Sigmoid colon (tissue), 7 donors: ENCODE data around the gene GLS. TPM values are rescaled to one million over a fixed set of nuclear protein-coding genes. Genes with fewer than 3 reads are reported as not detected.
A peak's percentile ranks its signal among the peaks of the same experiment; 100 is the strongest.

Source experiments
- DNase-seq: peaks from one replicate; pipeline ENCODE4 v3.0.0-alpha.2; 2019
- H3K27ac ChIP-seq, 4 donors: fragments of 200-600 bp; sonication (generic); one replicate each; pipeline ENCODE4 v1.5.1; 2016 to 2019; ENCODE audit warnings: mild to moderate bottlenecking in 1 of 4
- H3K27me3 ChIP-seq, 3 donors: fragments of 200-600 bp; sonication (generic); one replicate each; pipeline ENCODE4 v1.5.1; 2019; ENCODE audit warnings: mild to moderate bottlenecking in 1 of 3
- H3K36me3 ChIP-seq, 4 donors: fragments of 200-600 bp; sonication (generic); one replicate each; pipeline ENCODE4 v1.5.1; 2016 to 2019
- H3K4me1 ChIP-seq, 4 donors: fragments of 200-600 bp; sonication (generic); one replicate each; pipeline ENCODE4 v1.5.1; 2017 to 2019
- H3K4me3 ChIP-seq, 4 donors: fragments of 200-600 bp; sonication (generic); one replicate each; pipeline ENCODE4 v1.5.1; 2017 to 2019; ENCODE audit warnings: mild to moderate bottlenecking in 2 of 4, moderate library complexity in 1 of 4
- H3K9me3 ChIP-seq, 4 donors: fragments of 200-600 bp in 3 of 4; sonication (generic) in 3 of 4; one replicate each; pipeline versions ENCODE4 v1.5.1 to v1.6.1; 2013 to 2019
- CTCF ChIP-seq, 4 experiments: fragments of 450-650 bp in 3 of 4; fragments of 200-600 bp in 1 of 4; IDR thresholded peaks; one replicate each; pipeline ENCODE4 v1.5.1; 2016 to 2019; ENCODE audit warnings: antibody characterized with exemption in 4 of 4, mild to moderate bottlenecking in 3 of 4, moderate library complexity in 2 of 4
- EP300 ChIP-seq, 4 donors: sonication (generic); formaldehyde crosslinking; IDR thresholded peaks; one replicate each; pipeline ENCODE4 v1.6.1; 2017; ENCODE audit warnings: antibody characterized with exemption in 4 of 4
- POLR2A ChIP-seq, 2 donors: fragments of 450-650 bp; IDR thresholded peaks; one replicate each; pipeline ENCODE4 v1.6.1; 2016; ENCODE audit warnings: antibody characterized with exemption in 2 of 2, mild to moderate bottlenecking in 2 of 2, moderate library complexity in 2 of 2
- POLR2AphosphoS5 ChIP-seq, 4 donors: sonication (generic); formaldehyde crosslinking; IDR thresholded peaks; one replicate each; pipeline ENCODE4 v1.6.1; 2017; ENCODE audit warnings: antibody characterized with exemption in 4 of 4
- WGBS, 2 donors: extraction: QIAGEN DNeasy Blood & Tissue Kit; methylation state at CpG; one replicate each; pipeline ENCODE4 v1.1.7; 2013; 5-methylcytosine and 5-hydroxymethylcytosine counted together
- intact Hi-C: fragments of 100-400 bp; cut with DNase I; formaldehyde crosslinking; loops from one replicate; pipeline ENCODE4 v1.15.1; 2023
- polyA plus RNA-seq, 3 donors: library from polyadenylated mRNA; stranded (reverse); fragments of 200-250 nt; gene quantifications; one replicate each; pipeline ENCODE4 v1.2.3, GENCODE V29; 2013
- total RNA-seq, 4 donors: library from RNA; depleted of rRNA; stranded (reverse); fragments of >200 nt; gene quantifications; one replicate each; pipeline ENCODE4 v1.1.0, GENCODE V29; 2016
- donor health status: healthy with polysubstance abuse.
- donor health status: Bipolar disorder and iron deficiency.
- donor health status: healthy.

Gene GLS
- total and polyA plus RNA-seq, 7 donors, result 15.0 to 139 (median 87.1) TPM

DNA sequence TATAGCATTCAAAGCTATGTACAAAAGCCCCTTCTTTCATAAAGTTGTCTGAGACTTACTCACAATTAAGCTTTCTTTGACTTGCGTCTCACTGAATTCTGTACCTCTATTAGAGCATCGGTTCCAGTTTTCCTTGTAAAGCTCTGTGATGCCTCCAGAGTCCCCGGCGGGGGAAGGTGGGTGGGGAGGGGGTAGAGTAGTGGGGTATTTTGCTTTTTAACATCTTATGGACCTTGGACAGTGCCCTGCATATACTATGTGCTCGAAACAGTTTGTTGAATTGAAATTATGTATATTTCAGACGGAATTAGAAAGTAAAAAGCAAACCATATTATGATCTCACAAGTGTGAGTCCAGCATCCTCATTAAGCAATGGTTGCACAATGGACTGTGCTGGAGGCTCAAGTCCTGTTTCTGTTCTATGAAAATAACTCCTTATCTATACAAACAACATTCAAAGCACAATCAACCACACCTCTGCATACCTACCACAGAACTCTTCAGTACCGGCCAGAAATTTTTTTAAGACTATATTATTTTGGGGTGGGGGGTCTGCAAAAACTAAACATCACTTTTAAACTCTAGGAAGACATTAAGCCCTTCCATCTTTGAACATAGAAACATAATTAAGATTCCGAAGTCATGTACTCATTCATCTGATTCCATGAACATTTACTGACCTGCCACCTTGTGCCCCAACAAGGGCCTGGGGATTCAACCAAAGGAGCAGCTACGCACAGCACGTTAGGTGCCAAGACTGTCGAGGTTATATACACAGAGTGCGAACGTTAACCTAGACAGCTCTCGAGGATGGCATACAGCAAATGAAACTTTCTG, 132.4 kb downstream of the GLS start:
- 23 to 25% methylated on average over 14 of the region's 14 CpGs for WGBS, 2 donors
- Histone ChIP-seq H3K36me3 (peaks cover 0 to 21% (median 4%) of the 10 kb centered on the region in 4 donors), H3K27me3 (no peaks in the 10 kb centered on the region), H3K4me3 (peak overlapping the region; percentile 75 to 94 (median 84)), H3K27ac (peak overlapping the region; percentile 92 to 96 (median 94)), H3K9me3 (no peaks in the 10 kb centered on the region), H3K4me1 (peaks cover 0 to 35% (median 25%) of the 10 kb centered on the region in 4 donors)
- intact Hi-C loops, result loop anchor here (5.0 to 10.0 kb wide), 3 partner anchors 131 to 368 kb away; partner anchors contain the start of genes GLS and NAB1
- DNase-seq, result no peak
- TF ChIP-seq POLR2AphosphoS5 (IDR thresholded peaks at IDR 0.05), result no peak

DNA sequence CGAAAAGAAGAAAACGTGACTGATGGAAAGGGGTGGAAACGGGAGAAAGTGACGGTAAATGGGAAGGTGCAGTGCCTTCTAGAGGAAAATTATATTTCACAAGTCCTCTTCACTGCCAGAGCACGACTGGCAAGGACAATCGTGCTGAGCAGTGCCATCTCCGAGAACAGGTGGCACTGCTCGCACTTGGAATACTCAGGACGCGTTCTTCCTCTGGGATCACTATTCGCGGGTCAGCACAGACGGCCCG, 133.0 kb downstream of the GLS start:
- DNase-seq, result no peak
- no peak for TF ChIP-seq EP300 (IDR thresholded peaks at IDR 0.05)
- TF ChIP-seq POLR2A (IDR thresholded peaks at IDR 0.05), result no peak
- no peak for TF ChIP-seq CTCF (IDR thresholded peaks at IDR 0.05)
- no peak for TF ChIP-seq POLR2AphosphoS5 (IDR thresholded peaks at IDR 0.05)
- 0 to 1% methylated on average over 14 of the region's 14 CpGs for WGBS, 2 donors
- H3K27ac ChIP-seq, result peak overlapping the region; percentile 92 to 96 (median 94)
- H3K4me1 ChIP-seq, result peaks cover 0 to 35% (median 25%) of the 10 kb centered on the region in 4 donors
- H3K36me3 ChIP-seq, result peaks cover 0 to 16% (median 0%) of the 10 kb centered on the region in 4 donors
- peak overlapping the region; percentile 75 to 94 (median 84) for H3K4me3 ChIP-seq
- no peaks in the 10 kb centered on the region for H3K27me3 ChIP-seq
- intact Hi-C loops, result loop anchor here (5.0 to 10.0 kb wide), 3 partner anchors 131 to 369 kb away; partner anchors contain the start of genes GLS and NAB1
- no peaks in the 10 kb centered on the region for H3K9me3 ChIP-seq

DNA sequence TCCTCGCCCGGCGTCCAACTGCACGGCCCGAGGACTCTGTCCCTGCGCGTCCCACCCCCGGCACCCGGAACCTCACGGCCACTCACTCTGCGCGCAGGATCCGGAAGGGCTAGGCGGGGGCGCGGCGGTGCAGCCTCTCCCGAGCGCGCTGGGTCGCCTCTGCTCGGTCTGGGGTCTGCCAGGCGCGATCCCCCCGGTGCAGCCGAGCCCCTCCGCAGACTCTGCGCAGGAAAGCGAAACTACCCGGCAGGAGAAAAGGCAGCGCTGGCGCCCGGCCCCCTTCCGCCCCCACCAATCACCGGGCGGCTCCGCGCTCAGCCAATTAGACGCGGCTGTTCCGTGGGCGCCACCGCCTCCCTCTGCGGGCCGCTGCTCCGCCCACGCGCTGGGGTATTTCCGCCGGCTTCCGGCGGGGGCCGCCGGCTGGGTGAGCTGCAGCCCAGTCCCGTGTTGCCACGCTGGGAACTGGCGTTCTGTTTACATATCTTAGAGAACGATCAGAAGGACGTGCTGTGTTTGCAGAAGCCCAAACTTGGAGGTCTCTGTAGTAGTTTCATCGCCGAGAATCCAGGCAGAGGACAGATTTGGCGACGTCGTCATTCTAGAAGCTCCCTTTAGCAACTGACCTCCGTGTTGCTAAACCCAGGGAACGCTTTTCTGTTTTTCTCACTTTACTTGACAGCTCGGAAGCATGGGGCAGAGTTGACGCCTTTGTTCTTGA, 133.5 kb downstream of the GLS start, which contains the start of gene STAT1:
Gene STAT1 (minus strand): TSS at position 240 of the 721 bp plus-strand sequence. CDS start 4,168 bp downstream, outside the sequence.
- peak in 1 of 4 experiments; percentile 10 for TF ChIP-seq CTCF (IDR thresholded peaks at IDR 0.05)
- peak; percentile 87 for TF ChIP-seq POLR2A (IDR thresholded peaks at IDR 0.05)
- peak in 2 of 4 donors; percentile 72 to 77 for TF ChIP-seq EP300 (IDR thresholded peaks at IDR 0.05)
- TF ChIP-seq POLR2AphosphoS5 (IDR thresholded peaks at IDR 0.05), result peak; percentile 80 to 96 (median 95)
- intact Hi-C loops, result loop anchor here (2.0 to 10.0 kb wide), 4 partner anchors 132 to 663 kb away; partner anchors contain the start of genes GLS and NAB1
- Histone ChIP-seq H3K27me3 (no peaks in the 10 kb centered on the region), H3K27ac (peak within 1 kb of the TSS; percentile 92 to 96 (median 94)), H3K4me3 (peak within 1 kb of the TSS; percentile 75 to 94 (median 84)), H3K9me3 (no peaks in the 10 kb centered on the region), H3K36me3 (peaks cover 0 to 11% (median 0%) of the 10 kb centered on the region in 4 donors), H3K4me1 (peaks cover 0 to 35% (median 25%) of the 10 kb centered on the region in 4 donors)
- DNase-seq, result peak; percentile 96
- WGBS, 2 donors, result 0% methylated on average over 68 of the region's 68 CpGs

- 24 to 39% methylated on average over 4 of the region's 4 CpGs for WGBS, 2 donors
- H3K4me1 ChIP-seq, result peaks cover 0 to 36% (median 25%) of the 10 kb centered on the region in 4 donors
- peaks cover 0 to 5% (median 0%) of the 10 kb centered on the region in 4 donors for H3K36me3 ChIP-seq
- H3K4me3 ChIP-seq, result peak overlapping the region; percentile 75 to 94 (median 84)
- H3K9me3 ChIP-seq, result no peaks in the 10 kb centered on the region
- no peak for DNase-seq
- no peak for TF ChIP-seq POLR2AphosphoS5 (IDR thresholded peaks at IDR 0.05)
- no peak for TF ChIP-seq POLR2A (IDR thresholded peaks at IDR 0.05)
- TF ChIP-seq EP300 (IDR thresholded peaks at IDR 0.05), result no peak
- no peak for TF ChIP-seq CTCF (IDR thresholded peaks at IDR 0.05)
- intact Hi-C loops, result loop anchor here (2.0 to 10.0 kb wide), 4 partner anchors 132 to 662 kb away; partner anchors contain the start of genes GLS and NAB1
- H3K27me3 ChIP-seq, result no peaks in the 10 kb centered on the region
- peak overlapping the region; percentile 92 to 96 (median 94) for H3K27ac ChIP-seq
Measured at GRCh38 chr2:191014653-191015020, 134.0 kb downstream of the GLS start.

Other genes with a start within 250 kb of the GLS start
- 100 to 1,000 TPM in 1 of 4 donors, 10 to 100 TPM in 3; 53.7 to 102 (median 66.7) TPM for gene NAB1, start 231.7 kb upstream of the GLS start, total RNA-seq
- 10 to 100 TPM in 2 of 3 donors, 1 to 10 TPM in 1; 8.4 to 13.9 (median 13.6) TPM for gene NAB1, start 231.7 kb upstream of the GLS start, polyA plus RNA-seq
- gene STAT1, start 133.3 kb downstream of the GLS start, total RNA-seq, result 10 to 100 TPM; 47.4 to 78.5 (median 55.8) TPM
- gene STAT1, start 133.3 kb downstream of the GLS start, polyA plus RNA-seq, result 10 to 100 TPM; 32.8 to 93.8 (median 33.6) TPM